ENCODE data around the gene AKAP12. TPM values are rescaled to one million over a fixed set of nuclear protein-coding genes. Genes with fewer than 3 reads are reported as not detected.

AKAP12 gene
- polyA plus RNA-seq, 1 donor (not counting 4 experiments of a cell fraction or from before 2014, with no cell fraction given), result 0.56 TPM

GRCh38 chr6:151322570-151322969 is 82.8 kb downstream of the AKAP12 start:
- H3K4me2 ChIP-seq (ENCODE audit: control insufficient read depth, extremely low read depth, insufficient read depth, low read depth, low read length), result no peak overlapping the region
- no peaks in the 10 kb centered on the region for H3K27me3 ChIP-seq (ENCODE audit: control insufficient read depth, extremely low read depth, insufficient read depth, low read length)
- H3K4me3 ChIP-seq (ENCODE audit: control insufficient read depth in 2 of 3, extremely low read depth in 1 of 3, insufficient read depth in 2 of 3, low read depth in 1 of 3, low read length in 3 of 3), result no peak overlapping the region
- H3K4me1 ChIP-seq (ENCODE audit: control insufficient read depth, extremely low read depth, insufficient read depth, low read length), result peaks cover 9% of the 10 kb centered on the region
- H3K79me2 ChIP-seq (ENCODE audit: control insufficient read depth, insufficient read depth, low read length), result no peaks in the 10 kb centered on the region
- no peak overlapping the region for H3K27ac ChIP-seq (ENCODE audit: control insufficient read depth, insufficient read depth, low read length)
- no peaks in the 10 kb centered on the region for H4K20me1 ChIP-seq (ENCODE audit: control insufficient read depth, extremely low read depth, insufficient read depth, low read length)
- no peak overlapping the region for H3K9ac ChIP-seq (ENCODE audit: control insufficient read depth, extremely low read depth, insufficient read depth, low read length)
- dilution Hi-C loops (cut with MboI; ENCODE audit: extremely low pct_ligation_motif_present, low sequenced_read_pairs), result no loop called here
- no peak overlapping the region for H2AFZ ChIP-seq (ENCODE audit: control insufficient read depth, low read length)
- no peaks in the 10 kb centered on the region for H3K36me3 ChIP-seq (ENCODE audit: control insufficient read depth in 2 of 2, extremely low read depth in 1 of 2, insufficient read depth in 2 of 2, low read length in 2 of 2)
- no peaks in the 10 kb centered on the region for H3K9me1 ChIP-seq (ENCODE audit: control insufficient read depth, extremely low read depth, insufficient read depth, low read length)
- no peak for TF ChIP-seq EZH2 (IDR thresholded peaks at IDR 0.05; ENCODE audit: low read length)
- no peak for TF ChIP-seq CTCF (optimal IDR thresholded peaks at IDR 0.05 in 1 of 3, IDR thresholded peaks at IDR 0.05 in 1 of 3, conservative IDR thresholded peaks at IDR 0.05 in 1 of 3; ENCODE audit: extremely low read depth in 1 of 3, insufficient read depth in 2 of 3, low read length in 3 of 3)
- H3K9me3 ChIP-seq (ENCODE audit: control insufficient read depth, low read depth, low read length), result no peaks in the 10 kb centered on the region
- no peak for FAIRE-seq
- no peak for DNase-seq (ENCODE audit: low read depth, low spot score)

GRCh38 chr6:151323791-151324487 is 84.2 kb downstream of the AKAP12 start:
- H3K9me3 ChIP-seq (ENCODE audit: control insufficient read depth, low read depth, low read length), result no peaks in the 10 kb centered on the region
- dilution Hi-C loops (cut with MboI; ENCODE audit: extremely low pct_ligation_motif_present, low sequenced_read_pairs), result no loop called here
- DNase-seq (ENCODE audit: low read depth, low spot score) (peak; percentile 48), FAIRE-seq (peak; percentile 87)
- no peaks in the 10 kb centered on the region for H4K20me1 ChIP-seq (ENCODE audit: control insufficient read depth, extremely low read depth, insufficient read depth, low read length)
- TF ChIP-seq CTCF (optimal IDR thresholded peaks at IDR 0.05 in 1 of 3, IDR thresholded peaks at IDR 0.05 in 1 of 3, conservative IDR thresholded peaks at IDR 0.05 in 1 of 3; ENCODE audit: extremely low read depth in 1 of 3, insufficient read depth in 2 of 3, low read length in 3 of 3) (peak; percentile 98 to 99 (median 98)), EZH2 (IDR thresholded peaks at IDR 0.05; ENCODE audit: low read length) (no peak)
- no peaks in the 10 kb centered on the region for H3K27me3 ChIP-seq (ENCODE audit: control insufficient read depth, extremely low read depth, insufficient read depth, low read length)
- no peaks in the 10 kb centered on the region for H3K79me2 ChIP-seq (ENCODE audit: control insufficient read depth, insufficient read depth, low read length)
- no peak overlapping the region for H3K4me3 ChIP-seq (ENCODE audit: control insufficient read depth in 2 of 3, extremely low read depth in 1 of 3, insufficient read depth in 2 of 3, low read depth in 1 of 3, low read length in 3 of 3)
- H2AFZ ChIP-seq (ENCODE audit: control insufficient read depth, low read length), result peak overlapping the region; percentile 70
- H3K9me1 ChIP-seq (ENCODE audit: control insufficient read depth, extremely low read depth, insufficient read depth, low read length), result no peaks in the 10 kb centered on the region
- no peak overlapping the region for H3K27ac ChIP-seq (ENCODE audit: control insufficient read depth, insufficient read depth, low read length)
- H3K4me1 ChIP-seq (ENCODE audit: control insufficient read depth, extremely low read depth, insufficient read depth, low read length), result peaks cover 9% of the 10 kb centered on the region
- H3K36me3 ChIP-seq (ENCODE audit: control insufficient read depth in 2 of 2, extremely low read depth in 1 of 2, insufficient read depth in 2 of 2, low read length in 2 of 2), result no peaks in the 10 kb centered on the region
- H3K9ac ChIP-seq (ENCODE audit: control insufficient read depth, extremely low read depth, insufficient read depth, low read length), result no peak overlapping the region
- H3K4me2 ChIP-seq (ENCODE audit: control insufficient read depth, extremely low read depth, insufficient read depth, low read depth, low read length), result peak overlapping the region; percentile 86
